Activated T-helper 1 cell treated with anti-CD3 and anti-CD28 coated beads, Interleukin-12 subunit alpha, Interleukin-12 subunit beta, Interleukin-2, Interleukin-4 antibody, amounts not matched to agents 30 ng/mL and 10 ng/mL and 1 ng/mL, durations not matched to agents 14 hours and 24 hours and 36 hours (primary cell): ENCODE results near the gene PLA2G4A. TPM values are rescaled to one million over a fixed set of nuclear protein-coding genes. Genes with fewer than 3 reads are reported as not detected.

Experiments used
- DNase-seq: peaks from one replicate; pipeline ENCODE4 v3.0.0; 2021; ENCODE audit warnings: low spot score
- H3K27ac Mint-ChIP-seq: one replicate; pipeline ENCODE4 v1.8.0; 2021; ENCODE audit warnings: mild to moderate bottlenecking, mixed read lengths
- H3K27me3 Mint-ChIP-seq: one replicate; pipeline ENCODE4 v1.8.0; 2022; ENCODE audit warnings: mild to moderate bottlenecking, moderate library complexity, mixed read lengths; ENCODE audit not compliant: insufficient read depth
- H3K36me3 Mint-ChIP-seq: one replicate; pipeline ENCODE4 v1.8.0; 2021; ENCODE audit warnings: low read depth, mixed read lengths
- H3K4me1 Mint-ChIP-seq: one replicate; pipeline ENCODE4 v1.8.0; 2021; ENCODE audit warnings: low read depth, mixed read lengths
- H3K4me3 Mint-ChIP-seq: one replicate; pipeline ENCODE4 v1.8.0; 2021; ENCODE audit warnings: mild to moderate bottlenecking, moderate library complexity, mixed read lengths
- H3K9me3 Mint-ChIP-seq: one replicate; pipeline ENCODE4 v1.8.0; 2021; ENCODE audit warnings: mixed read lengths
- intact Hi-C: fragments of 100-400 bp; cut with micrococcal nuclease; formaldehyde crosslinking; loops from one replicate; pipeline ENCODE4 v1.15.1; 2024
- total RNA-seq: library from RNA; stranded (reverse); gene quantifications from 2 replicates; pipeline ENCODE4 v1.2.3, GENCODE V29; 2022

Gene PLA2G4A
- total RNA-seq, 1 donor from 2014 or later, result 0.21 TPM

DNA sequence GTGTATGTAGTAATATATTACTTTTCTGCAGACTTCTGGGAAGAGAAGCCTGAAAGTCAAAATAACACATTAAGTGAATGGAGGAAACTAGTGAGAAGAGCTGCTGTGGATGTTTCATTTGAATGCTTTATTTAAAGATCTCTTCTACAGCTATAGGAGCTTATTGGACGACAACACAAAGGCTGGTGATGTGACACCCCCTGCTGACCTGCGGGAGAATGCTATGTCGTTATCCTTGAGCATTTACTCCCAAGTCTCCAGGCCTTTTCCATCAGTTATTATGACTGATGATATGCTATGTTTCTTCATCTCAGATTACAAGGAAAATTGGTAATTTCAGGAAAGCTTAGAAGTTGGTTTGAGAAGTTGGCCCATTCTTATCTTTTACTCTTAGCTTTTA is 22.3 kb upstream of the PLA2G4A start:
- H3K27ac Mint-ChIP-seq, result no peak overlapping the region
- no peaks in the 10 kb centered on the region for H3K4me1 Mint-ChIP-seq
- no peaks in the 10 kb centered on the region for H3K9me3 Mint-ChIP-seq
- no peak for DNase-seq
- no peak overlapping the region for H3K4me3 Mint-ChIP-seq
- H3K27me3 Mint-ChIP-seq, result no peaks in the 10 kb centered on the region
- H3K36me3 Mint-ChIP-seq, result no peaks in the 10 kb centered on the region
- intact Hi-C loops, result loop anchor here (1.0 to 10.0 kb wide), 4 partner anchors 84 to 402 kb away; no protein-coding TSS in a partner anchor

DNA sequence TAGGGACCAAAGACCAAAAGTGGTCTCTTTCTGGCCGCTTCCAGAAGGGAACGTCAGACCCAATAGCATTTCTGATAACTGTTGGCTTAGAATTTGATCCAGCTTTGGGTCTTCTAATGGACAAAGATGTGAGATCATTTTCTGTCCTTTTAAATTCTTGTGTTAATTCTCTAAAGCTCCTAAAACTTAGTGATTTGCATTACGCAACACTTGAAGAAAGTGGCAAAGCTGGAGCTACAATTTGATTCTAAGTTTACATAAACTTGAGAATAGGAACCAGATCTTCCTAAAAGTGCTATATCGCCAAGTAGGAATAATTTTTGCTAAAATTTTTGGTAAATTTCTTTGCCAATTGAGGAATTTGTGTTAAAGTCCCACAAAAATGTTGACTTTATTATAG is 21.6 kb upstream of the PLA2G4A start:
- Mint-ChIP-seq H3K4me1 (no peaks in the 10 kb centered on the region), H3K27me3 (no peaks in the 10 kb centered on the region), H3K27ac (no peak overlapping the region), H3K9me3 (no peaks in the 10 kb centered on the region), H3K36me3 (no peaks in the 10 kb centered on the region), H3K4me3 (no peak overlapping the region)
- DNase-seq, result no peak
- intact Hi-C loops, result loop anchor here (5.0 to 10.0 kb wide), 2 partner anchors 200 to 402 kb away; no protein-coding TSS in a partner anchor

GRCh38 chr1:186811892-186812291 is 16.9 kb upstream of the PLA2G4A start:
- Mint-ChIP-seq H3K27ac (no peak overlapping the region), H3K36me3 (no peaks in the 10 kb centered on the region), H3K9me3 (no peaks in the 10 kb centered on the region), H3K4me1 (no peaks in the 10 kb centered on the region), H3K27me3 (no peaks in the 10 kb centered on the region), H3K4me3 (no peak overlapping the region)
- intact Hi-C loops, result no loop called here
- DNase-seq, result no peak

- H3K36me3 Mint-ChIP-seq, result no peaks in the 10 kb centered on the region
- H3K27me3 Mint-ChIP-seq, result no peaks in the 10 kb centered on the region
- no peak overlapping the region for H3K4me3 Mint-ChIP-seq
- H3K4me1 Mint-ChIP-seq, result no peaks in the 10 kb centered on the region
- intact Hi-C loops, result no loop called here
- no peak for DNase-seq
- no peaks in the 10 kb centered on the region for H3K9me3 Mint-ChIP-seq
- H3K27ac Mint-ChIP-seq, result no peak overlapping the region
These were observed 16.2 kb upstream of the PLA2G4A start for GRCh38 chr1:186812570-186812969.

GRCh38 chr1:186813420-186813819 is 15.3 kb upstream of the PLA2G4A start:
- intact Hi-C loops, result no loop called here
- no peak for DNase-seq
- no peaks in the 10 kb centered on the region for H3K9me3 Mint-ChIP-seq
- H3K27ac Mint-ChIP-seq, result no peak overlapping the region
- H3K4me1 Mint-ChIP-seq, result no peaks in the 10 kb centered on the region
- no peak overlapping the region for H3K4me3 Mint-ChIP-seq
- H3K36me3 Mint-ChIP-seq, result no peaks in the 10 kb centered on the region
- H3K27me3 Mint-ChIP-seq, result no peaks in the 10 kb centered on the region

- Mint-ChIP-seq H3K27ac (no peak overlapping the region), H3K9me3 (no peaks in the 10 kb centered on the region), H3K27me3 (peaks cover 5% of the 10 kb centered on the region), H3K36me3 (no peaks in the 10 kb centered on the region), H3K4me1 (no peaks in the 10 kb centered on the region), H3K4me3 (no peak overlapping the region)
- DNase-seq, result no peak
- intact Hi-C loops, result no loop called here
These were observed 9.6 kb upstream of the PLA2G4A start for GRCh38 chr1:186819126-186819525.

DNA sequence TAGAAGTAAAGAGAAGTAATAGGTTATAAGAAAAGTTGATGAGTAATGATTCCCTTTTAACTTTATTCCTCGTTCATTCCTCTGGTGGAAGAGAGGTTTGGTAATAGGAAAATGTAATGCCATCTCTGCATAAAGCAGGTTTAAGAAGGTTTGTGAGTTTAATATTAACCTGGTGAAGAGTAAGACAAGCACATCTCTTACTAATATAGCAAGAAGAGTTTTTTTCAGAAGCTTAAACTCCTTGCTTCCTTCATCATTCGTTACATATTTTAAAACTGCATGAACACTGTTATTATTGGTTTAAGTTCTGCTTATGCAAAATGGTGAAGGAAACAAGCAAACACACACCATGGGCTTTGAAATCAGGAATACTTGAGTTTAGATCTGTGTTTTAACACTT is 9.2 kb upstream of the PLA2G4A start:
- Mint-ChIP-seq H3K27ac (no peak overlapping the region), H3K9me3 (no peaks in the 10 kb centered on the region), H3K4me1 (no peaks in the 10 kb centered on the region), H3K27me3 (peaks cover 5% of the 10 kb centered on the region), H3K36me3 (no peaks in the 10 kb centered on the region), H3K4me3 (no peak overlapping the region)
- no peak for DNase-seq
- intact Hi-C loops, result no loop called here

DNA sequence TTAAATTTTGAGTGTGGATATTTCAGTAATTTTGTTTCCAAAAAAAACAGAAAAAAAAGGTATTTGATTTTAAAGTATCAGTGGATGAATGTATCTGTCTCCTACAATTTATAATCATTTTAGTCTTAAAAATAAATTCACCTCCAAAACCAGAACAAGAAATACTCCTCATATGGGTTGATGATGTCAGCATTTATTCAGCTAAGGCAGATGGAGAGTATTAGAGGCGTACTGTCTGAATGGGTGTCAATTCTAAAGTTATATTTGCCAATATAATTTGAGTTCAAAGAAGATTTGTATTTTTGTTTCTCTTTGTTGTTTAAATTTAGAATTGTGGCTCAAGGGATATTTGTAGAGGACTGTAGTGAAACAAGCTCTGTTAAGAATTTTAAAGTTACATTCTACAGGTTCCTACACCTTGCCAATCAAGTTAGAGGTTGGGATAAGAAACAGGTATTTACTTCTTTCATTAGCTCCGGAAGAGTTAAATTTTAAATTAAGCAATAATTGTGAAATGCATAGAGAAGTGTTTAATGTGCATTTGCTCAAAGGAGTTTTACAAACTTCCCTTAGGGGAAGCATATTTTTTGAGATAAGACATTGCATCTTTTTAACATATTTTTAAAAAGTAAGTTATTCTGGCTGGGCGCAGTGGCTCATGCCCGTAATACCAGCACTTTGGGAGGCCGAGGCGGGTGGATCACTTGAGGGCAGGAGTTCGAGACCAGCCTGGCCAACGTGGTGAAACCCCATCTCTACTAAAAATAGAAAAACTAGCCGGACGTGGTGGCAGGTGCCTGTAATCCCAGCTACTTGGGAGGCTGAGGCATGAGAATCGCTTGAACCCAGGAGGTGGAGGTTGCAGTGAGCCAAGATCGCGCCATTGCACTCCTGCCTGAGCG is 1.2 kb downstream of the PLA2G4A start:
- no peak overlapping the region for H3K4me3 Mint-ChIP-seq
- no peak for DNase-seq
- H3K27me3 Mint-ChIP-seq, result peaks cover 33% of the 10 kb centered on the region
- no peak overlapping the region for H3K27ac Mint-ChIP-seq
- no peaks in the 10 kb centered on the region for H3K36me3 Mint-ChIP-seq
- H3K9me3 Mint-ChIP-seq, result no peaks in the 10 kb centered on the region
- peaks cover 12% of the 10 kb centered on the region for H3K4me1 Mint-ChIP-seq
- intact Hi-C loops, result no loop called here

GRCh38 chr1:186831168-186831567 is 2.4 kb downstream of the PLA2G4A start:
- intact Hi-C loops, result no loop called here
- no peak overlapping the region for H3K27ac Mint-ChIP-seq
- H3K9me3 Mint-ChIP-seq, result no peaks in the 10 kb centered on the region
- DNase-seq, result no peak
- no peak overlapping the region for H3K4me3 Mint-ChIP-seq
- peaks cover 12% of the 10 kb centered on the region for H3K4me1 Mint-ChIP-seq
- peaks cover 30% of the 10 kb centered on the region for H3K27me3 Mint-ChIP-seq
- no peaks in the 10 kb centered on the region for H3K36me3 Mint-ChIP-seq

- H3K4me3 Mint-ChIP-seq, result no peak overlapping the region
- H3K9me3 Mint-ChIP-seq, result no peaks in the 10 kb centered on the region
These were observed 5.7 kb downstream of the PLA2G4A start for GRCh38 chr1:186834399-186834958.

GRCh38 chr1:186835448-186835847 is 6.7 kb downstream of the PLA2G4A start:
- no peak for DNase-seq
- Mint-ChIP-seq H3K9me3 (no peaks in the 10 kb centered on the region), H3K27ac (no peak overlapping the region), H3K27me3 (peaks cover 15% of the 10 kb centered on the region), H3K4me3 (no peak overlapping the region), H3K4me1 (no peaks in the 10 kb centered on the region), H3K36me3 (no peaks in the 10 kb centered on the region)
- intact Hi-C loops, result no loop called here

More at GRCh38 chr1:186834399-186834958, 5.7 kb downstream of the PLA2G4A start:
- Mint-ChIP-seq H3K36me3 (no peaks in the 10 kb centered on the region), H3K4me1 (peaks cover 2% of the 10 kb centered on the region), H3K27ac (no peak overlapping the region), H3K27me3 (peaks cover 23% of the 10 kb centered on the region)
- intact Hi-C loops, result no loop called here
- no peak for DNase-seq

DNA sequence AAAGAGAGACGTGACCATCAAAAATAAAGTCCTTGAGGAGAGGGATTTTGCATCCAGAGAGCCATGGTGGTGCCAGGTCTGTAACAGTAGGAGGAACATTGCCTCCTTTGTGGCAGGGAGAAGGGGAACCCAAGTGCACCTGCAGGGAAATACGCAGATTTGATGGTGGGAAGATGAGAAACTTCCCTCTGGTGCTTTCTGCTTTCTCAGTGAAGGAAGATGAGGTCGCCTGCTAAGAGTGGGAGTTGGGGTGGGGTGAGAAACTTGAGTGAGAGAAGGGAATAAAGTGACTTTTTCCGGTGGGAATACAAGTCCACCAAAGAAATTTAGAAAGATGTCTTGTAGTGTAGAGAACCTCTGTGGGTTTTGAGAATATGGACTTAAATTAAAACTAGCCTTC is 9.1 kb downstream of the PLA2G4A start:
- Mint-ChIP-seq H3K27me3 (peaks cover 8% of the 10 kb centered on the region), H3K9me3 (no peaks in the 10 kb centered on the region), H3K36me3 (no peaks in the 10 kb centered on the region), H3K4me1 (no peaks in the 10 kb centered on the region), H3K27ac (no peak overlapping the region), H3K4me3 (no peak overlapping the region)
- intact Hi-C loops, result no loop called here
- DNase-seq, result no peak

DNA sequence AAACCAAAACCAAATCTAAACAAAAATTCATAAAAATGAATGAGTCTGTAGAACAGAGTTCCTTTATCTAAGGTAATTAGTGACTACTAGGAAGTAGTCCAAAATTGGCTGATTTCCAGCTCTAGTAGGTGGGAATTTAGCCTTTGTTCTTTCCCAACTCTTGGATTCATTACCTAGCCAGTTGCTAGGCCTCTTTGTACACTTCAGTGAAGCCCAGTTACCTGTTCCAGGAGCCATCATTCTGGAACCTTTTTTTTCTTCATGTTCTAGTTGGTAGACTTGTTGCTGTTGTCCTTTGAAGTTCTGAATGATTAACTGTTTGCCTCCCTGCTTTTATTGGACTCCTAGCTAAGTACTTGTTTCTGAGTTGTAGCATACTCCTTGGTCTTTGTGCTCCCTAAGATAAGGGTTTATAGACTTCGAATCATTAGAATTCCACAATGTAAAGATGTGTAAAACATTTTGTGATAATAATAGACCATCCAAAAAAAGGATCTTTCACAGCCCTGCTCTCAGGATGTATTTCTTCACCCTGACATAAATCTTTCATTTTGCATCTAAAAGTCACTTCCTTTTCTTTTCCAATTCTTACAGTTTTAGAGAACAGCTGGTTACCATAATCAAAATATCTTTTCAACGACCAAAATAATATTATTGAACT is 9.8 kb downstream of the PLA2G4A start:
- H3K4me3 Mint-ChIP-seq, result no peak overlapping the region
- no peak for DNase-seq

More for the DNA sequence above, 9.8 kb downstream of the PLA2G4A start:
- Mint-ChIP-seq H3K27ac (no peak overlapping the region), H3K4me1 (no peaks in the 10 kb centered on the region), H3K9me3 (no peaks in the 10 kb centered on the region), H3K36me3 (no peaks in the 10 kb centered on the region), H3K27me3 (peaks cover 4% of the 10 kb centered on the region)
- intact Hi-C loops, result no loop called here
